Measurements from ENCODE around the gene CMPK1. TPM values are rescaled to one million over a fixed set of nuclear protein-coding genes. Genes with fewer than 3 reads are reported as not detected.

The CMPK1 gene
- total and polyA plus RNA-seq, 10 of the 15 experiments (the other 5 are each of a cell fraction or from before 2014, with no cell fraction given) = 43.7 to 159 (median 85.6) TPM

GRCh38 chr1:47328992-47329391 is 4.6 kb upstream of the CMPK1 start (continued):
- TF ChIP-seq MYB (IDR thresholded peaks at IDR 0.05; ENCODE audit: borderline replicate concordance, low read depth, low read length) (no peak), RCOR1 (conservative IDR thresholded peaks at IDR 0.05; ENCODE audit: low read depth, low read length) (no peak), ASH2L (IDR thresholded peaks at IDR 0.05; ENCODE audit: borderline replicate concordance, low read depth) (no peak)

GRCh38 chr1:47330212-47330611 is 3.4 kb upstream of the CMPK1 start:
- Histone ChIP-seq H4K20me1 (ENCODE audit: control insufficient read depth, insufficient read depth) (no peaks in the 10 kb centered on the region), H3K27me3 (replicated peaks in 1 of 2; ENCODE audit: control insufficient read depth in 2 of 2, insufficient read depth in 2 of 2, low read length in 1 of 2) (no peaks in the 10 kb centered on the region), H3K9me3 (replicated peaks; ENCODE audit: control insufficient read depth, insufficient read depth, low read length) (no peaks in the 10 kb centered on the region), H3K9ac (ENCODE audit: control insufficient read depth, insufficient read depth, low read length) (no peak overlapping the region), H3K27ac (ENCODE audit: control insufficient read depth, insufficient read depth) (no peak overlapping the region), H3K4me1 (ENCODE audit: control insufficient read depth, insufficient read depth, low read length) (peaks cover 3% of the 10 kb centered on the region; the same call in 1 of the 2 replicates), H3K4me2 (ENCODE audit: control insufficient read depth, insufficient read depth) (no peak overlapping the region), H3K4me3 (no peak overlapping the region), H2AFZ (ENCODE audit: control insufficient read depth, low read depth, low read length) (no peak overlapping the region), H3K36me3 (ENCODE audit: control insufficient read depth in 2 of 2, insufficient read depth in 2 of 2, low read length in 1 of 2) (no peaks in the 10 kb centered on the region), H3K79me2 (ENCODE audit: control insufficient read depth, insufficient read depth, low read length) (peaks cover 10% of the 10 kb centered on the region)
- no peak for FAIRE-seq
- no peak for ATAC-seq
- 10% methylated on average over 1 of the region's 1 CpG for WGBS (ENCODE audit: insufficient coverage, insufficient replicate concordance, low lambda C conversion rate, missing lambda C conversion rate)
- in situ Hi-C loops (cut with MboI) = no loop called here
- ChIA-PET RAD21 (ENCODE audit: unreplicated experiment) (no interaction called here), CTCF (no interaction called here), POLR2A (no interaction called here), SMC1A (ENCODE audit: uncharacterized antibody, unreplicated experiment) (interaction anchor here (0.9 kb wide), 1 partner anchor 16 kb away, joined by 3 read pairs; the partner anchor contains the start of gene STIL)
- BruUV-seq (replicated peaks) = no TSS peak
- intact Hi-C loops (cut with micrococcal nuclease; ENCODE audit: unreplicated experiment) = loop anchor here (10.0 kb wide), 1 partner anchor 105 kb away; the partner anchor contains the start of gene FOXD2
- DNase-seq (ENCODE audit: low read depth, low spot score) = no peak
- TF ChIP-seq SMAD1 (IDR thresholded peaks at IDR 0.05; ENCODE audit: low read depth, partially characterized antibody) (no peak), POU2F2 (IDR thresholded peaks at IDR 0.05; ENCODE audit: borderline replicate concordance, low read depth, low read length) (no peak), POLR2A (IDR thresholded peaks at IDR 0.05; ENCODE audit: low read depth, low read length) (no peak), LARP7 (IDR thresholded peaks at IDR 0.05) (no peak), ATF2 (IDR thresholded peaks at IDR 0.05; ENCODE audit: low read length) (no peak), E4F1 (IDR thresholded peaks at IDR 0.05; ENCODE audit: borderline replicate concordance, partially characterized antibody) (no peak), PBX3 (IDR thresholded peaks at IDR 0.05; ENCODE audit: insufficient replicate concordance, low read depth, low read length) (no peak), FOS (IDR thresholded peaks at IDR 0.05; ENCODE audit: borderline replicate concordance, extremely low read depth, insufficient read length) (no peak), CREM (IDR thresholded peaks at IDR 0.05; ENCODE audit: low read depth) (no peak), ZBTB4 (CRISPR knock-in tag; IDR thresholded peaks at IDR 0.05) (no peak), YY1 (IDR thresholded peaks at IDR 0.05; ENCODE audit: low read depth, low read length) (no peak), SUZ12 (IDR thresholded peaks at IDR 0.05; ENCODE audit: unreplicated experiment) (no peak), TBL1XR1 (IDR thresholded peaks at IDR 0.05; ENCODE audit: low read depth, low read length) (no peak)
